Endothelial cell of umbilical vein (primary cell): Measurements from ENCODE around the gene MYO9A. TPM values are rescaled to one million over a fixed set of nuclear protein-coding genes. Genes with fewer than 3 reads are reported as not detected.

Source experiments
- BruUV-seq: library from RNA; stranded (reverse); fragments of 400-500 nt; replicated peaks from 2 replicates; lab custom pipeline; 2021; lab: Mats Ljungman, UMichigan
- CTCF ChIA-PET: fragments of 300-600, 350-600 bp; sonication (Branson Sonifier 250); formaldehyde crosslinking; loops from one replicate; lab custom pipeline; 2021; ENCODE audit warnings: antibody characterized with exemption, inconsistent platforms; lab: Charles Lee
- POLR2A ChIA-PET: fragments of 300-600, 350-600 bp; sonication (Branson Sonifier 250); formaldehyde crosslinking; loops from one replicate; lab custom pipeline; 2021; ENCODE audit warnings: antibody characterized with exemption, inconsistent platforms; lab: Charles Lee
- DNase-seq: peaks from one replicate; pipeline ENCODE4 v3.0.0-alpha.2; 2011; ENCODE audit warnings: low read depth, low spot score
- FAIRE-seq: peaks from 2 replicates; lab custom pipeline; 2011; peaks lifted over from hg19 to GRCh38; lab: Jason Lieb, UNC
- H2AFZ ChIP-seq: 2 replicates; pipeline ENCODE4 v1.6.0; 2012; ENCODE audit warnings: low read depth, low read length, control low read depth, inconsistent platforms
- H3K27ac ChIP-seq: 2 replicates; pipeline ENCODE4 v1.5.1; 2011; ENCODE audit warnings: low read depth, mild to moderate bottlenecking, control low read depth, low read length, moderate library complexity; ENCODE audit not compliant: insufficient read depth
- H3K27me3 ChIP-seq, 2 experiments: 2 replicates each; pipeline versions ENCODE4 v1.6.0 to v1.6.1; 2011; ENCODE audit warnings: low read length in 2 of 2, mixed read lengths in 1 of 2; ENCODE audit not compliant: control insufficient read depth in 2 of 2, insufficient read depth in 2 of 2
- H3K36me3 ChIP-seq, 2 experiments: 2 replicates in 1 of 2; 3 replicates in 1 of 2; pipeline ENCODE4 v1.5.1; 2011; ENCODE audit warnings: low read length in 2 of 2, mild to moderate bottlenecking in 1 of 2, moderate library complexity in 1 of 2; ENCODE audit not compliant: control insufficient read depth in 2 of 2, insufficient read depth in 2 of 2; ENCODE audit errors: extremely low read depth in 1 of 2
- H3K4me1 ChIP-seq: 3 replicates; pipeline ENCODE4 v1.5.1; 2011; ENCODE audit warnings: mild to moderate bottlenecking, low read length; ENCODE audit not compliant: control insufficient read depth, insufficient read depth; ENCODE audit errors: extremely low read depth
- H3K4me2 ChIP-seq: 2 replicates; pipeline ENCODE4 v1.6.1; 2011; ENCODE audit warnings: low read length, control low read depth, mixed read lengths; ENCODE audit not compliant: insufficient read depth
- H3K4me3 ChIP-seq, 3 experiments: fragments of 200-600 bp in 1 of 3; sonication (generic), shearing (Covaris generic) in 1 of 3; replicated peaks in 1 of 3; 2 replicates each; pipeline ENCODE4 v1.5.1; 2011 to 2016; ENCODE audit warnings: control low read depth in 3 of 3, low read length in 3 of 3, mild to moderate bottlenecking in 2 of 3, inconsistent platforms in 1 of 3, low read depth in 1 of 3, moderate library complexity in 1 of 3; ENCODE audit not compliant: insufficient read depth in 1 of 3
- H3K79me2 ChIP-seq: 2 replicates; pipeline ENCODE4 v1.6.0; 2012; ENCODE audit warnings: low read length, inconsistent platforms; ENCODE audit not compliant: control insufficient read depth, insufficient read depth
- H3K9ac ChIP-seq: replicated peaks from 2 replicates; pipeline ENCODE3; 2011; ENCODE audit warnings: low read length, control low read depth; ENCODE audit not compliant: insufficient read depth; ENCODE audit errors: extremely low read depth
- H3K9me1 ChIP-seq: replicated peaks from 3 replicates; pipeline ENCODE4 v1.6.0; 2011; ENCODE audit warnings: mild to moderate bottlenecking, low read length; ENCODE audit not compliant: control insufficient read depth, insufficient read depth; ENCODE audit errors: extremely low read depth
- H3K9me3 ChIP-seq: replicated peaks from 2 replicates; pipeline ENCODE4 v1.5.1; 2012; ENCODE audit warnings: low read length, inconsistent platforms; ENCODE audit not compliant: control insufficient read depth, insufficient read depth
- H4K20me1 ChIP-seq: replicated peaks from 2 replicates; pipeline ENCODE3; 2011; ENCODE audit warnings: mild to moderate bottlenecking, low read length; ENCODE audit not compliant: control insufficient read depth, insufficient read depth; ENCODE audit errors: extremely low read depth
- EZH2 ChIP-seq: IDR thresholded peaks from 2 replicates; pipeline ENCODE4 v1.6.1; 2012; ENCODE audit warnings: borderline replicate concordance, low read depth, mild to moderate bottlenecking, moderate library complexity, low read length, inconsistent platforms; ENCODE audit not compliant: severe bottlenecking
- FOS ChIP-seq: IDR thresholded peaks from 2 replicates; pipeline ENCODE4 v1.6.1; 2011; ENCODE audit warnings: mild to moderate bottlenecking, low read length, moderate library complexity, borderline replicate concordance; ENCODE audit not compliant: insufficient read depth
- GATA2 ChIP-seq: IDR thresholded peaks from 2 replicates; pipeline ENCODE4 v1.7.0; 2011; ENCODE audit warnings: low read depth, mild to moderate bottlenecking, moderate library complexity, mixed read lengths, low read length; ENCODE audit not compliant: insufficient read length, insufficient read depth
- JUN ChIP-seq: IDR thresholded peaks from 2 replicates; pipeline ENCODE4 v1.6.1; 2011; ENCODE audit warnings: borderline replicate concordance, low read depth; ENCODE audit not compliant: insufficient read length, insufficient read depth
- MYC ChIP-seq: IDR thresholded peaks from one replicate; pipeline ENCODE4 v1.6.1; 2011; ENCODE audit warnings: mild to moderate bottlenecking, low read depth, low read length
- POLR2A ChIP-seq: IDR thresholded peaks from 2 replicates; pipeline ENCODE4 v1.6.1; 2012; ENCODE audit warnings: low read depth, mild to moderate bottlenecking, control low read depth, low read length
- POLR2AphosphoS5 ChIP-seq: IDR thresholded peaks from 2 replicates; pipeline ENCODE4 v1.6.1; 2012; ENCODE audit warnings: low read depth, mild to moderate bottlenecking, control low read depth, low read length, moderate library complexity; ENCODE audit not compliant: insufficient read depth
- dilution Hi-C: fragments of 300-500 bp; cut with MboI; formaldehyde crosslinking; loops from one replicate; pipeline ENCODE4 v1.15.0; 2019; ENCODE audit warnings: low sequenced_read_pairs; ENCODE audit not compliant: extremely low pct_ligation_motif_present
- intact Hi-C: fragments of 100-400 bp; cut with micrococcal nuclease; formaldehyde crosslinking; loops from one replicate; pipeline ENCODE4 v1.10.0; 2022
- polyA plus RNA-seq, 4 experiments: library from polyadenylated mRNA; depleted of rRNA in 3 of 4; stranded (reverse) in 3 of 4; unstranded in 1 of 4; fragments of >200 nt; gene quantifications; 2 replicates each; pipeline versions ENCODE4 v1.2.1 to v1.2.3, GENCODE V29; 2011 to 2012; ENCODE audit warnings: missing spikeins in 1 of 4
- total RNA-seq: library from RNA; stranded (reverse); gene quantifications from 2 replicates; pipeline ENCODE4 v1.2.3, GENCODE V29; 2021
- TF ChIP-seq, protein P1 (sequence below): IDR thresholded peaks from 2 replicates; pipeline ENCODE4 v1.6.1; 2011; ENCODE audit not compliant: insufficient read depth, insufficient read length
- TF ChIP-seq, protein P2 (sequence below), 2 donors: IDR thresholded peaks; 1 replicate in 1 of 2; 2 replicates in 1 of 2; pipeline ENCODE4 v1.5.1; 2011; ENCODE audit warnings: low read length in 2 of 2, mild to moderate bottlenecking in 2 of 2, moderate library complexity in 2 of 2, control low read depth in 1 of 2, inconsistent platforms in 1 of 2, low read depth in 1 of 2; ENCODE audit not compliant: insufficient read depth in 1 of 2; ENCODE audit errors: extremely low read depth in 1 of 2

The MYO9A gene
- total and polyA plus RNA-seq, 2 donors (not counting 3 experiments of a cell fraction or from before 2014, with no cell fraction given) = 6.4 to 30.3 TPM

DNA sequence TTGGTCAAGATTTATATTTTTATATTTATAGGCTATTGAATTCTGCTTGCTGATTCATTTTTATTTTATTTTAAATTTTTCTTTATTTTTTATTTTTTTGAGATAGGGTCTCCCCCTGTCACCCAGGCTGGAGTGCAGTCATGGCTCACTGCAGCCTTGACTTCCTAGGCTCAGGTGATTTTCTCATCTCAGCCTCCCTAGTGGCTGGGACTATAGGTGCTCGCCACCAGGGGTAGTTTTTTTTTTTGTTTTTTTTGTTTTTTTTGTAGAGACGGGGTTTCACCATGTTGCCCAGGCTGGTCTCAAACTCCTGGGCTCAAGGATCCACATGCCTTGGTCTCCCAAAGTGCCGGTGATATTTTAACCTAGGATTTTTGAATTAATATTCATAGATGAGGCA, 276.4 kb downstream of the MYO9A start:
- no peak for FAIRE-seq
- TF ChIP-seq JUN (no peak), EZH2 (no peak), MYC (no peak), POLR2AphosphoS5 (no peak), FOS (no peak), POLR2A (no peak), GATA2 (no peak)
- TF ChIP-seq, protein P1, sequence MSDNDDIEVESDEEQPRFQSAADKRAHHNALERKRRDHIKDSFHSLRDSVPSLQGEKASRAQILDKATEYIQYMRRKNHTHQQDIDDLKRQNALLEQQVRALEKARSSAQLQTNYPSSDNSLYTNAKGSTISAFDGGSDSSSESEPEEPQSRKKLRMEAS = no peak
- TF ChIP-seq, protein P2, sequence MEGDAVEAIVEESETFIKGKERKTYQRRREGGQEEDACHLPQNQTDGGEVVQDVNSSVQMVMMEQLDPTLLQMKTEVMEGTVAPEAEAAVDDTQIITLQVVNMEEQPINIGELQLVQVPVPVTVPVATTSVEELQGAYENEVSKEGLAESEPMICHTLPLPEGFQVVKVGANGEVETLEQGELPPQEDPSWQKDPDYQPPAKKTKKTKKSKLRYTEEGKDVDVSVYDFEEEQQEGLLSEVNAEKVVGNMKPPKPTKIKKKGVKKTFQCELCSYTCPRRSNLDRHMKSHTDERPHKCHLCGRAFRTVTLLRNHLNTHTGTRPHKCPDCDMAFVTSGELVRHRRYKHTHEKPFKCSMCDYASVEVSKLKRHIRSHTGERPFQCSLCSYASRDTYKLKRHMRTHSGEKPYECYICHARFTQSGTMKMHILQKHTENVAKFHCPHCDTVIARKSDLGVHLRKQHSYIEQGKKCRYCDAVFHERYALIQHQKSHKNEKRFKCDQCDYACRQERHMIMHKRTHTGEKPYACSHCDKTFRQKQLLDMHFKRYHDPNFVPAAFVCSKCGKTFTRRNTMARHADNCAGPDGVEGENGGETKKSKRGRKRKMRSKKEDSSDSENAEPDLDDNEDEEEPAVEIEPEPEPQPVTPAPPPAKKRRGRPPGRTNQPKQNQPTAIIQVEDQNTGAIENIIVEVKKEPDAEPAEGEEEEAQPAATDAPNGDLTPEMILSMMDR (IDR thresholded peaks at IDR 0.05; ENCODE audit: extremely low read depth in 1 of 2, insufficient read depth in 1 of 2, low read depth in 1 of 2, low read length in 2 of 2) = no peak
- dilution Hi-C loops = no loop called here

More for the DNA sequence above, 276.4 kb downstream of the MYO9A start:
- no peaks in the 10 kb centered on the region for H3K9me3 ChIP-seq
- H3K79me2 ChIP-seq = no peaks in the 10 kb centered on the region
- no peak overlapping the region for H3K9ac ChIP-seq
- peaks cover 27% of the 10 kb centered on the region for H3K4me1 ChIP-seq
- no peaks in the 10 kb centered on the region for H3K27me3 ChIP-seq
- intact Hi-C loops = no loop called here
- no TSS peak for BruUV-seq
- H4K20me1 ChIP-seq = no peaks in the 10 kb centered on the region
- H3K9me1 ChIP-seq = no peaks in the 10 kb centered on the region
- no peaks in the 10 kb centered on the region for H3K36me3 ChIP-seq
- H3K4me3 ChIP-seq = no peak overlapping the region
- ChIA-PET POLR2A (no interaction called here), CTCF (no interaction called here)
- no peak for DNase-seq
- H3K4me2 ChIP-seq = no peak overlapping the region
- H3K27ac ChIP-seq = no peak overlapping the region
- no peak overlapping the region for H2AFZ ChIP-seq
